Nucleus accumbens (tissue), 56 donors: ENCODE measurements around the gene TMEM255A.
"Not testable (repeated sequence)": the region's sequence is repeated elsewhere in the genome, so short reads cannot be mapped to it uniquely, and the experiment has no call there.

Source experiments
- DNase-seq, 56 donors: peaks; one replicate each; lab custom pipeline; 2025; lab: John Stamatoyannopoulos, UW

The TMEM255A gene

GRCh38 chrX:120310861-120311726 is at the start of gene TMEM255A:
Gene TMEM255A (minus strand): TSS chrX:120311461. CDS start chrX:120311309, 152 bp downstream.
- peak in 52 of 56 donors; percentile 1 to 66 (median 28) for DNase-seq

- peak in 42 of 56 donors; percentile 0 to 79 (median 19) for DNase-seq
These were observed 47.6 kb upstream of the TMEM255A start for GRCh38 chrX:120358737-120359456.

DNA sequence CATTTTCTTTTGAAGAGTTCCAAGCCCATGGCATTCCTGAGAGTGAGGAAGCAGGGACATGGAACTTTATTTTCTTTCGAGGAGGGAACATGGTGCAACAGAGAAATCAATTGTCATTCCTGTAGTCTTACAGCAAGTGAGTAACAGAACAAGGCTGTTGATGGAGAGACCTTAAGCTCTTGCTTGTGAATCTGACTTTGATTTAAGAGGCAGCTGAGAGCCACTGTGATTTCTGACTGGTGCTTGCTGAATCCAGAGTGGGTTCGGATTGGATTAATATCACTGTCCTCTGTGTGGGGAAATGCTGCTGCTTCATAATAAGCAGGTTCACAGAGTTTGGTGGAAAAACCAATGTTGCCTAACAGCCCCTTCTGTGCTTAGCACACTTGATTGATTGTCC is 45.9 kb upstream of the TMEM255A start:
- DNase-seq, result no peak

- DNase-seq, result no peak
These were observed 44.8 kb upstream of the TMEM255A start for GRCh38 chrX:120356084-120356483.

GRCh38 chrX:120350450-120351138 is 39.3 kb upstream of the TMEM255A start:
- no peak for DNase-seq

- DNase-seq, result not testable (repeated sequence)
These were observed 33.3 kb upstream of the TMEM255A start for GRCh38 chrX:120344566-120344965.

GRCh38 chrX:120336899-120337298 is 25.6 kb upstream of the TMEM255A start:
- DNase-seq, result no peak

- DNase-seq, result no peak
These were observed 24.0 kb upstream of the TMEM255A start for GRCh38 chrX:120335289-120335688.

DNA sequence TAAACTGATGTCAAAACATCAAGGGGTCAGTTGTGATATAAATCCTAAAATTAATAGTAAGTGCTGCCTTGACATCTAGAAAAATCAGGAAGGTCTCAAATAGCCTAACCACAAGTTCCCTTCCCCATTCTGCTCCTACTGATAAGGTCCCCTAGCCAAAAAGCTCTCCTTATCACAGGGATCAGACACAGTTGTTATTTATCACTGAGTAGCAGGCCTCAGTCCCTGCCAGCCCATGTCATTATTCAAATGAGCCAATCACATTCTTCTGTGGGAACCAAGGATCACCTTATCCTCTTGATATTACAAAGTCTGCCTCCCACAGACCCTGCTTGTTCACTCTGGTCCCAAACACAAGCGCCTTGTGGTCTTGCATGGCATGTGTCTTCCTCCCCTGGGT is 23.3 kb upstream of the TMEM255A start:
- DNase-seq, result no peak

DNA sequence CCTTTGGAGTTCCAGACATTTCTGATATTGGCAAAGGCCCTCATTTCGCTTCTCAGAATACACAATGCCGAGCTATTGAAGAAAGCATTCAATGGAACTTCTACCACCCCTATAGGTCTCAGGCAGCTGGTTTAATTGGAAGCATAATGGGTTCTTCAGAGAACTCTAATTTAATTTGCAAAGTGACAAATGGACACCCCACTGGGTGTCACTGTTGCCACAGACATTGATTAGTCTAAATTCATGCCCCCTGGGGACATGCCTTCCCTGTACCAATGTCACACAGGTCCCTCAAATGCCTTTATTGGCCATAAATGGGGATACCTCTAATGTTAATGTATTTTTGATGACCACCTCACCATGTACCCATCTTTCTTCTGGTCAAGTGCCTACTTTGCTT is 22.9 kb upstream of the TMEM255A start:
- DNase-seq, result no peak

GRCh38 chrX:120332394-120332793 is 21.1 kb upstream of the TMEM255A start:
- no peak for DNase-seq

GRCh38 chrX:120331116-120331515 is 19.9 kb upstream of the TMEM255A start:
- DNase-seq, result no peak

DNA sequence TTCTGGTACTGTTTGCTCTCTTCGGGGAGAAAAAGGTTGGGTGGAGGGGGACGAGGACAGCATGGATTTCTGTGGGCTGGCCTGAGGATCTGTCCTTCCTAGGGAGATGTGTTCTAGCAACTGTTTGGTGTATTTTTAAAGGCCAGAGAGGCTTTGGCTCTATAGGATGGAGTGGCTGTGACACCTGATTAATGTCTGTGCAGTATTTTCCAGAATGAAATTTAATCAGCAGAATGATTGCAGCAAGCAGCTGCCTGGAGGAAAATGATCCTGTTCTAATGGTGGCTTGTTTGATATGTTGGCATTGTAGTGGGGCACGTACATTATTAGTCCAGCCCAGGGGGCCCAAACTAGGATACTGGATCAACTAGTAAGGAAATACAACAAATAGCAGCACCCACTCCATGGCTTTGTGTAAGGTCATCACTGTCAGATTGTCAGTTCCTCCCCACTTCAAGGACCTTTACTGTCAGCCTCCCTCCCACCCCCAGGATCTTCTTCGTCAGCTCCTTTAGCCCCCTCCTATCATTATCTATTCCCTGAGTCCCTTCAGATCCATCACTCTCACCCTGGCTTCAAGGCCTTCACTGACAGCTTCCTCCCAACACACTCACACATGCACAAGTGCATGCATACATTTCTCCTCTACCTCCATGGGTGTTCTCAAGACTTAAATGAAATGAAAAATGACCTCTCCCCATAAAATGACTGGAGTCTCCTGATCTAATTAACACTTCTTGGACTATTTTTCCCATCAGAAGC is 10.4 kb upstream of the TMEM255A start:
- DNase-seq, result no peak

GRCh38 chrX:120318411-120318810 is 7.2 kb upstream of the TMEM255A start:
- no peak for DNase-seq

DNA sequence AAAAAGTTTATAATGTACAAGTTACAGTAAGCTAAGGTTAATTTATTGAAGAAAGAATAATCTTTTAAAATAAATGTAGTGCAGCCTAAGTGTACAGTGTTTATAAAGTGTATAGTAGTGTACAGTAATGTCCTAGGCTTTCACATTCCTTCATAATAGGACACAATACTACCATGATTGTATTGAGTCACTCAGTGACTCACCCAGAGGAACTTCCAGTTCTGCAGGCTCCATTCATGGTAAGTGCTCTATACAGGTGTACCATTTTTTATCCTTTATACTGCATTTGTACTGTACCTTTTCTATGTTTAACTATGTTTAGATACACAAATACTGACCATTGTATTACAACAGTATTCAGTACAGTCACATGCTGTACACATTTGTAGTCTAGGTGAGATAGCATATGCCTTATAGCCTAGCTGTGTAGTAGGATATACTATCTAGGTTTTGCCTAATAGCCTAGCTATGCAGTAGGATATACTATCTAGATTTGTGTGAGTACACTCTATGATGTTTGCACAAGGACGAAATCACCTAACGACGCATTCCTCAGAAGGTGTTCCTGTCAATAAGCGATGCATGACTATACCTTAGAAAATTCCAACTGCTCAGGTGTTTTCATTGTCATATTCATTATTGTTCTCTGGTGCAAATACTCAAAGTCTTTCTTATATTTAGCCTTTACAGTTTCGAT is 5.5 kb upstream of the TMEM255A start:
- DNase-seq, result no peak

GRCh38 chrX:120315776-120316175 is 4.5 kb upstream of the TMEM255A start:
- DNase-seq, result no peak

DNA sequence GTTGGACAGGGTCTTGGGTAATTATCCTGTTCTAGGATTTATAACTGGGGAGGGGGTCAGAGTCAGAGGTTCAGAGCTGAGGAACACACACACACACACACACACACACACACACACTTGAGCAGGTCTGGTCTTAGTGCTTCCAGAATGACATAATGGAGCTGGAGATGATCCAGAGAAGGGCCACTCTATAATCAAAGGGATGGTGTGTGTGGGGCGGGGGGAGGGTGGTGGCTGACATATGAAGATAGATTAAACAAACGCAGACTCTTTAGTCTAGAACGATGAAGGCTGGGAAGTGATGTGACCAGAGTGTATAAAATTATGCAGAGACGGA is 434 bp upstream of the TMEM255A start:
- no peak for DNase-seq

DNA sequence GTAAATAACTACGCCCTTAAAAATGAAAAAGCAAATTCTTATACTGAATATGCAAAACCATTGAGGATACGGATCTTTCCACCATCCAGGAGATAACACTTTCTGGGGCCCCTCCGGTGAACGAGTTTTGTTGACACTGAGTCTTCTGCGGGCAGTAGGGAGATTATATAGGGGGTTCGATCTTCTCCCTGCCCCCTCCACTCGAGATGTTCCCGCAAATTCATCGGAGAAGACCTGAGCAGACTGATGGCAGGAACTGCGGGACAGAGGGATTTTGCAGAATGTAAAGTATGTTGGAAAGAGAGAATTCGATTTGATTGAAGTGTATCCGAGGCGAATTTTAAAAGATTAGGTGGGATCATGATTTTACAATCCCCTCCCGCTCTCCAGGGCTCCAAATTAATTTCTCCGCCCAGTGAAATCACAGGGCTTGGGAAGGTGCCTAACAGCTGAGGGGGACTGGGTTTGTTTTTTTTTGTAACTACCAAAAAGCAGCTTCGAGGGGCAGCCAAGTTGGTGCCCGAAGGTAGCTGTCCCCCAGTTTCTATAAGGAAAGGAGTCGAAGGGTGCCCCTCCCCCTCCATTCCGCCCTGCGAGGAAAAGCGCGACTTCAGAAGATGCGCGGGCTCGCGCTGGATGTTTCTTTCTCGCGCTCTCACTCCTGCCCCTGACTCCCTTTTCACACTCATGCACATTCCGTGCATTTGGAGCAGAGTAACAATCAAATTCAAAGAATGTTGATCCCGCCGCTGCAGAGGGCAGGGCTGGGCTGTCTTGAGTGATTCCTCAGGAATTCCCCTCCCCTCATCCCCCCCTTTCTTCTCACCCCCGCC is 1.2 kb downstream of the TMEM255A start:
- DNase-seq, result peak in 7 of 56 donors; percentile 0 to 26 (median 3)
